ENCODE results near the gene FASTK.
A peak's percentile ranks its signal among the peaks of the same experiment; 100 is the strongest.
"Not testable (repeated sequence)": the region's sequence is repeated elsewhere in the genome, so short reads cannot be mapped to it uniquely, and the experiment has no call there.

FASTK gene

GRCh38 chr7:151046603-151047573 lies 33.7 kb downstream of the FASTK start:
- no peak for DNase-seq

GRCh38 chr7:151045967-151046366 lies 34.6 kb downstream of the FASTK start:
- no peak for DNase-seq

- no peak for DNase-seq
These were observed 35.3 kb downstream of the FASTK start for GRCh38 chr7:151045262-151045661.

- no peak for DNase-seq
These were observed 36.6 kb downstream of the FASTK start for GRCh38 chr7:151043959-151044358.

GRCh38 chr7:151043449-151043848 lies 37.2 kb downstream of the FASTK start:
- not testable (repeated sequence) for DNase-seq

- DNase-seq = no peak
These were observed 39.8 kb downstream of the FASTK start for GRCh38 chr7:151040616-151041375.

- DNase-seq = no peak
These were observed 40.6 kb downstream of the FASTK start for GRCh38 chr7:151039850-151040548.

- DNase-seq = peak; percentile 66
These were observed 41.4 kb downstream of the FASTK start for GRCh38 chr7:151038951-151039849.

- DNase-seq = no peak
These were observed 44.7 kb downstream of the FASTK start for GRCh38 chr7:151035902-151036301.

GRCh38 chr7:151035026-151035717 lies 45.4 kb downstream of the FASTK start:
- no peak for DNase-seq

- DNase-seq = no peak
These were observed 46.1 kb downstream of the FASTK start for GRCh38 chr7:151034312-151035025.

- DNase-seq = no peak
These were observed 46.8 kb downstream of the FASTK start for GRCh38 chr7:151033864-151034249.

GRCh38 chr7:151032936-151033863 lies 47.4 kb downstream of the FASTK start:
- no peak for DNase-seq

- no peak for DNase-seq
These were observed 49.6 kb downstream of the FASTK start for GRCh38 chr7:151031011-151031410.

GRCh38 chr7:151028948-151029501 lies 51.6 kb downstream of the FASTK start:
- DNase-seq = no peak

- DNase-seq = peak; percentile 97
These were observed 52.3 kb downstream of the FASTK start, which contains the start of gene ABCB8 for GRCh38 chr7:151028131-151028947. TSS of gene ABCB8 (plus strand) at chr7:151028450. CDS start at chr7:151028516, 66 bp downstream.

- not testable (repeated sequence) for DNase-seq
These were observed 52.9 kb downstream of the FASTK start for GRCh38 chr7:151027728-151028130.

All from CD4-positive, alpha-beta T cell treated with Interleukin-17A for 4 hours (primary cell).